Thyroid gland (tissue), 4 donors: ENCODE data around the gene ACMSD. TPM values are rescaled to one million over a fixed set of nuclear protein-coding genes. Genes with fewer than 3 reads are reported as not detected.
"Not testable (repeated sequence)": the region's sequence is repeated elsewhere in the genome, so short reads cannot be mapped to it uniquely, and the experiment has no call there.

Experiments used
- DNase-seq, 2 donors: peaks; one replicate each; pipeline ENCODE4 v3.0.0-alpha.2; 2019
- H3K27ac ChIP-seq, 3 donors: fragments of 200-600 bp; sonication (generic); 1 replicate in 2 of 3; 2 replicates in 1 of 3; pipeline ENCODE4 v1.5.1; 2016 to 2019; ENCODE audit warnings: mild to moderate bottlenecking in 1 of 3, moderate library complexity in 1 of 3
- H3K27me3 ChIP-seq: fragments of 200-600 bp; sonication (generic); one replicate; pipeline ENCODE4 v1.5.1; 2019
- H3K36me3 ChIP-seq, 2 donors: fragments of 200-600 bp; sonication (generic); one replicate each; pipeline ENCODE4 v1.5.1; 2016 to 2019
- H3K4me1 ChIP-seq, 2 donors: fragments of 200-600 bp; sonication (generic); one replicate each; pipeline ENCODE4 v1.5.1; 2017 to 2019
- H3K4me3 ChIP-seq, 3 donors: fragments of 200-600 bp; sonication (generic); replicated peaks in 1 of 3; 1 replicate in 2 of 3; 2 replicates in 1 of 3; pipeline ENCODE4 v1.5.1; 2016; ENCODE audit warnings: mild to moderate bottlenecking in 1 of 3
- H3K9me3 ChIP-seq: fragments of 200-600 bp; sonication (generic); one replicate; pipeline ENCODE4 v1.5.1; 2017
- CTCF ChIP-seq, 6 experiments: fragments of 200-600 bp in 3 of 6; fragments of 450-650 bp in 3 of 6; sonication (generic) in 3 of 6; IDR thresholded peaks; one replicate each; pipeline ENCODE4 v1.5.1; 2016 to 2019; ENCODE audit warnings: antibody characterized with exemption in 6 of 6, mild to moderate bottlenecking in 2 of 6, inconsistent platforms in 1 of 6, moderate library complexity in 1 of 6
- POLR2A ChIP-seq, 2 donors: fragments of 450-650 bp; IDR thresholded peaks; one replicate each; pipeline ENCODE4 v1.6.1; 2017; ENCODE audit warnings: antibody characterized with exemption in 2 of 2, mild to moderate bottlenecking in 2 of 2, moderate library complexity in 1 of 2
- WGBS, 2 donors: methylation state at CpG; one replicate each; pipeline ENCODE4 v1.1.5; 2017; 5-methylcytosine and 5-hydroxymethylcytosine counted together
- intact Hi-C: fragments of 100-400 bp; cut with DNase I; formaldehyde crosslinking; loops from one replicate; pipeline ENCODE4 v1.15.1; 2023
- total RNA-seq, 4 donors: library from RNA; depleted of rRNA; stranded (reverse); fragments of >200 nt; gene quantifications; one replicate each; pipeline ENCODE4 v1.2.3, GENCODE V29; 2016

ACMSD gene
- total RNA-seq, 4 donors from 2014 or later: 1.4 TPM; not detected in 3

DNA sequence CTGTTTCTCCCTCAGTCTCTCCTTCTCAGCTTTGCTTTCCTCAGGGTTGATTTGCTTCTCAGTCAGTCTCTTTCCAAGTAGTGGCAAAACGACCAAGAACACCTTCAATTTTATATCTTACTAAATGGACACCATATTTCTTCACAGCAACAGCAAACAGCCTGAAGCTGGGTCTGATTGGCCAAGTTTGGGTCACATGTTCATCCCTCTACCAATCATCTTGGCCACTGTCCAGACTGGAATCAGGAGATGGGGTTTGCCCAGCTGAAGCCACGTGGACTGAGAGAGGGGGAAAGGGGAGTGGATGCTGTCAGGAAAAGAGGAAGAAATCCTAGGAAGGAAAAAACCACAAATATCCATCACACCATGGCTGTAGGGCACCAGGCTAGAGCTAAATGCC lies 42.0 kb upstream of the ACMSD start:
- WGBS, 2 donors: 71 to 80% methylated on average over 2 of the region's 2 CpGs
- DNase-seq: no peak

DNA sequence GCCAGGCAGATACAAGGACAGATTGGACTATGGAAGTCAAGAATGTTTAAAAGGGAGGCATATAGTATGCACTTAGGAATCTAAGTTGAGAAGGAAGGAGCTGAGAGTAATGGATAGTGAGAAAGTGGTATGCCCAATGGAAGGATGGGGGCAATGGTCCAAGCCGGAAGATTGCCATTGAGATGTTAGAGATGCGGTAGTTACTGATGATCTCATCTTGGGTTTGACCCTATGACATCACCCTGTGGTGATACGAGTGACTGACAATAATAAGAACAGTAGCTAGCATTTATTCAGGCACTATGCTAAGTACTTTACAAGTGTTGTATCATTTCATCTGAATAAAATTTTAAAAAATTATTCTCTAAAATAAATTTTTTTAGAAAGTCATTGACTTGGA lies 38.5 kb upstream of the ACMSD start:
- no peak overlapping the region for H3K4me3 ChIP-seq
- 92 to 97% methylated on average over 3 of the region's 3 CpGs for WGBS, 2 donors
- H3K27me3 ChIP-seq: no peaks in the 10 kb centered on the region
- no peak for DNase-seq
- no peak overlapping the region for H3K27ac ChIP-seq
- intact Hi-C loops: no loop called here
- TF ChIP-seq POLR2A (IDR thresholded peaks at IDR 0.05) (no peak), CTCF (IDR thresholded peaks at IDR 0.05) (no peak)
- H3K4me1 ChIP-seq: no peaks in the 10 kb centered on the region
- no peaks in the 10 kb centered on the region for H3K36me3 ChIP-seq
- no peaks in the 10 kb centered on the region for H3K9me3 ChIP-seq

More for the DNA sequence above, 42.0 kb upstream of the ACMSD start:
- no peaks in the 10 kb centered on the region for H3K9me3 ChIP-seq
- H3K36me3 ChIP-seq: no peaks in the 10 kb centered on the region
- intact Hi-C loops: no loop called here
- no peaks in the 10 kb centered on the region for H3K4me1 ChIP-seq
- H3K27me3 ChIP-seq: no peaks in the 10 kb centered on the region
- no peak overlapping the region for H3K4me3 ChIP-seq
- no peak overlapping the region for H3K27ac ChIP-seq
- TF ChIP-seq CTCF (IDR thresholded peaks at IDR 0.05) (no peak), POLR2A (IDR thresholded peaks at IDR 0.05) (no peak)

DNA sequence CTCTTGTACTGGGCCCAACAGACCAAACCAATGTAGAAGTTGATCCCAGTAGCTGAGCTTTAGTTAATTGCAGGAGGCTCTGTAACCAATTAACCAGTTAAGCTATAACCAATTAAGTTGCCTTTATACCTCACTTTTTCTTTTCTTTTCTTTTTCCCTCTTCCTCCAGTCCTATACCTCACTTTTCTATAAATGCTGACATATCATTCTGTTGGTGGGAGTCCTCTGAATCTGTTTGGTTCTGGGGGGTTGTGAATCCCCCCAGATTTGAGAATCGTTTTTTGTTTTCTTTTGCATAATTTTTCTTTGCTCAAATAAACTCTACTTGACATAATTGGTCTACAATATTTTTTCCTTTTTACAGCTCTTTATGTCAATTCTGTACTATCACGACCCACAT lies 38.1 kb upstream of the ACMSD start:
- Histone ChIP-seq H3K27ac (no peak overlapping the region), H3K4me1 (no peaks in the 10 kb centered on the region), H3K36me3 (no peaks in the 10 kb centered on the region), H3K27me3 (no peaks in the 10 kb centered on the region), H3K4me3 (no peak overlapping the region), H3K9me3 (no peaks in the 10 kb centered on the region)
- intact Hi-C loops: no loop called here
- 77 to 78% methylated on average over 2 of the region's 2 CpGs for WGBS, 2 donors
- no peak for DNase-seq
- TF ChIP-seq POLR2A (IDR thresholded peaks at IDR 0.05) (no peak), CTCF (IDR thresholded peaks at IDR 0.05) (no peak)

- intact Hi-C loops, H3K4me3 ChIP-seq, H3K36me3 ChIP-seq, H3K4me1 ChIP-seq, DNase-seq, H3K27me3 ChIP-seq, H3K27ac ChIP-seq, H3K9me3 ChIP-seq: not testable (repeated sequence)
- WGBS, 2 donors: 76 to 78% methylated on average over 13 of the region's 13 CpGs
These were observed 34.6 kb upstream of the ACMSD start for GRCh38 chr2:134803609-134804405.

- Histone ChIP-seq H3K27me3 (no peaks in the 10 kb centered on the region), H3K27ac (no peak overlapping the region), H3K9me3 (no peaks in the 10 kb centered on the region), H3K4me1 (no peaks in the 10 kb centered on the region), H3K4me3 (no peak overlapping the region), H3K36me3 (no peaks in the 10 kb centered on the region)
- intact Hi-C loops: no loop called here
- TF ChIP-seq POLR2A (IDR thresholded peaks at IDR 0.05) (no peak), CTCF (IDR thresholded peaks at IDR 0.05) (no peak)
- WGBS, 2 donors: 57 to 92% methylated on average over 1 of the region's 1 CpG
- no peak for DNase-seq
These were observed 22.7 kb upstream of the ACMSD start for GRCh38 chr2:134815741-134816140.
